Motor neuron (in vitro differentiated cells): Measurements from ENCODE around the gene NLRC5. TPM values are rescaled to one million over a fixed set of nuclear protein-coding genes. Genes with fewer than 3 reads are reported as not detected.

Experiments
- ATAC-seq, 8 experiments: fragments of 200-7000 bp; cut with Tn5 transposase; replicated peaks in 6 of 8; 2 replicates each; pipeline ENCODE4 v1.8.0; 2021; ENCODE audit warnings: mild to moderate bottlenecking in 8 of 8, moderate library complexity in 8 of 8
- H3K27ac ChIP-seq, 2 donors: fragments of 250-450 bp; sonication (Bioruptor Pico); 2 replicates each; pipeline ENCODE4 v1.9.0; 2021; ENCODE audit warnings: antibody characterized with exemption in 2 of 2, mild to moderate bottlenecking in 2 of 2, moderate library complexity in 1 of 2
- H3K4me1 ChIP-seq, 2 donors: fragments of 250-450 bp; sonication (Bioruptor Pico); replicated peaks in 1 of 2; 2 replicates each; pipeline ENCODE4 v1.6.1; 2021; ENCODE audit warnings: antibody characterized with exemption in 2 of 2, mild to moderate bottlenecking in 2 of 2, moderate library complexity in 1 of 2
- H3K4me3 ChIP-seq, 5 donors: fragments of 250-450 bp; sonication (Bioruptor Pico); 2 replicates each; pipeline ENCODE4 v1.9.0; 2021; ENCODE audit warnings: antibody characterized with exemption in 5 of 5, mild to moderate bottlenecking in 5 of 5, moderate library complexity in 4 of 5
- WGBS, 10 experiments: fragments of 450-650 bp; shearing (Covaris generic); methylation state at CpG; one replicate each; pipeline ENCODE4 v1.0.0; 2022; 5-methylcytosine and 5-hydroxymethylcytosine counted together
- in situ Hi-C, 9 experiments: fragments of 400-800 bp; cut with MboI; loops; one replicate each; pipeline ENCODE4 v1.15.0; 2021; ENCODE audit warnings: low sequenced_read_pairs in 9 of 9, low pct_unique_long_range_greater_than_20kb in 2 of 9; ENCODE audit not compliant: unreplicated experiment in 9 of 9
- total RNA-seq, 8 experiments: library from RNA; unstranded; fragments of 300-600 nt; gene quantifications; 2 replicates each; pipeline versions ENCODE4 v1.2.3 to v1.2.4, GENCODE V29; 2022

Gene NLRC5
- total RNA-seq, 8 experiments from 2014 or later, result 0.16 to 38.8 (median 3.4) TPM

- Histone ChIP-seq H3K4me3 (no peak overlapping the region), H3K4me1 (no peaks in the 10 kb centered on the region), H3K27ac (no peak overlapping the region)
- WGBS, 10 experiments, result 61 to 100% (median 86%) methylated on average over 1 to 2 of the region's 7 CpGs; no CpG with 5 or more reads in 3 of the 10 experiments
- ATAC-seq, result peak in 1 of 8 experiments; percentile 78
- in situ Hi-C loops, result no loop called here
These were observed 134.0 kb downstream of the NLRC5 start for GRCh38 chr16:57123216-57123973.

- ATAC-seq, result no peak
- WGBS, 10 experiments, result 40 to 94% (median 81%) methylated on average over 1 to 10 of the region's 11 CpGs
- no peak overlapping the region for H3K27ac ChIP-seq
These were observed 134.8 kb downstream of the NLRC5 start for GRCh38 chr16:57123974-57124674.

GRCh38 chr16:57125376-57125775 lies 136.0 kb downstream of the NLRC5 start:
- in situ Hi-C loops, result no loop called here
- H3K4me1 ChIP-seq, result no peaks in the 10 kb centered on the region
- H3K27ac ChIP-seq, result no peak overlapping the region
- ATAC-seq, result peak in 2 of 8 experiments; percentile 29 to 63
- 27 to 100% (median 90%) methylated on average over 1 to 4 of the region's 4 CpGs; no CpG with 5 or more reads in 5 of the 10 experiments for WGBS, 10 experiments
- H3K4me3 ChIP-seq, result no peak overlapping the region

More at GRCh38 chr16:57123974-57124674, 134.8 kb downstream of the NLRC5 start:
- H3K4me3 ChIP-seq, result no peak overlapping the region
- in situ Hi-C loops, result no loop called here
- no peaks in the 10 kb centered on the region for H3K4me1 ChIP-seq

GRCh38 chr16:57125969-57126368 lies 136.6 kb downstream of the NLRC5 start:
- Histone ChIP-seq H3K4me3 (no peak overlapping the region), H3K4me1 (no peaks in the 10 kb centered on the region), H3K27ac (no peak overlapping the region)
- no peak for ATAC-seq
- in situ Hi-C loops, result no loop called here
- WGBS, 10 experiments, result 80 to 100% (median 100%) methylated on average over 1 to 4 of the region's 4 CpGs; no CpG with 5 or more reads in 5 of the 10 experiments

GRCh38 chr16:57126411-57126810 lies 137.1 kb downstream of the NLRC5 start:
- 79 to 100% (median 84%) methylated on average over 1 to 3 of the region's 4 CpGs; no CpG with 5 or more reads in 4 of the 10 experiments for WGBS, 10 experiments
- no peaks in the 10 kb centered on the region for H3K4me1 ChIP-seq
- ATAC-seq, result no peak
- in situ Hi-C loops, result no loop called here
- H3K27ac ChIP-seq, result no peak overlapping the region
- H3K4me3 ChIP-seq, result no peak overlapping the region

- peaks cover 2 to 4% of the 10 kb centered on the region in 2 donors for H3K4me1 ChIP-seq
- H3K4me3 ChIP-seq, result no peak overlapping the region
- no peak for ATAC-seq
- no peak overlapping the region for H3K27ac ChIP-seq
- 88 to 100% (median 100%) methylated on average over 1 to 5 of the region's 5 CpGs; no CpG with 5 or more reads in 1 of the 10 experiments for WGBS, 10 experiments
- in situ Hi-C loops, result no loop called here
These were observed 137.8 kb downstream of the NLRC5 start for GRCh38 chr16:57127037-57127763.

- Histone ChIP-seq H3K4me3 (no peak overlapping the region), H3K27ac (no peak overlapping the region), H3K4me1 (peaks cover 8 to 11% of the 10 kb centered on the region in 2 donors)
- in situ Hi-C loops, result no loop called here
- no peak for ATAC-seq
- 50 to 100% (median 94%) methylated on average over 1 to 5 of the region's 7 CpGs; no CpG with 5 or more reads in 6 of the 10 experiments for WGBS, 10 experiments
These were observed 138.5 kb downstream of the NLRC5 start for GRCh38 chr16:57127836-57128235.

GRCh38 chr16:57128771-57129389 lies 139.5 kb downstream of the NLRC5 start:
- Histone ChIP-seq H3K4me1 (peaks cover 10 to 18% of the 10 kb centered on the region in 2 donors), H3K4me3 (no peak overlapping the region), H3K27ac (no peak overlapping the region)
- no peak for ATAC-seq
- in situ Hi-C loops, result no loop called here
- WGBS, 10 experiments, result 80 to 100% (median 100%) methylated on average over 1 to 6 of the region's 11 CpGs; no CpG with 5 or more reads in 4 of the 10 experiments

- Histone ChIP-seq H3K4me1 (peaks cover 10 to 18% of the 10 kb centered on the region in 2 donors), H3K4me3 (no peak overlapping the region), H3K27ac (no peak overlapping the region)
- ATAC-seq, result no peak
- 20 to 100% (median 60%) methylated on average over 1 of the region's 6 CpGs; no CpG with 5 or more reads in 6 of the 10 experiments for WGBS, 10 experiments
- in situ Hi-C loops, result no loop called here
These were observed 141.6 kb downstream of the NLRC5 start for GRCh38 chr16:57130950-57131321.

- in situ Hi-C loops, result no loop called here
- H3K4me3 ChIP-seq, result no peak overlapping the region
- peaks cover 10 to 18% of the 10 kb centered on the region in 2 donors for H3K4me1 ChIP-seq
- ATAC-seq, result peak in 5 of 8 experiments; percentile 52 to 81 (median 70)
- 50 to 80% (median 63%) methylated on average over 1 to 7 of the region's 17 CpGs; no CpG with 5 or more reads in 4 of the 10 experiments for WGBS, 10 experiments
- H3K27ac ChIP-seq, result no peak overlapping the region
These were observed 142.1 kb downstream of the NLRC5 start for GRCh38 chr16:57131351-57131970.

GRCh38 chr16:57132470-57132869 lies 143.1 kb downstream of the NLRC5 start:
- ATAC-seq, result peak in 5 of 8 experiments; percentile 44 to 65 (median 56)
- H3K27ac ChIP-seq, result peak overlapping the region in 1 of 2 donors; percentile 37
- 80% methylated on average over 1 of the region's 1 CpG; no CpG with 5 or more reads in 9 of the 10 experiments for WGBS, 10 experiments
- in situ Hi-C loops, result no loop called here
- H3K4me3 ChIP-seq, result no peak overlapping the region
- peaks cover 10 to 18% of the 10 kb centered on the region in 2 donors for H3K4me1 ChIP-seq

GRCh38 chr16:57133031-57133430 lies 143.7 kb downstream of the NLRC5 start:
- ATAC-seq, result peak in 5 of 8 experiments; percentile 11 to 29 (median 15)
- H3K27ac ChIP-seq, result no peak overlapping the region
- H3K4me3 ChIP-seq, result no peak overlapping the region
- H3K4me1 ChIP-seq, result peaks cover 10 to 18% of the 10 kb centered on the region in 2 donors
- in situ Hi-C loops, result no loop called here
- 0 to 25% methylated on average over 1 of the region's 4 CpGs; no CpG with 5 or more reads in 8 of the 10 experiments for WGBS, 10 experiments
